SH-SY5Y (cell line): ENCODE results near the gene SUGCT.

Source experiments
- GATA2 ChIP-seq: IDR thresholded peaks from 2 replicates; pipeline ENCODE4 v1.6.1; 2011; ENCODE audit warnings: mild to moderate bottlenecking, low read depth, low read length
- GATA3 ChIP-seq: IDR thresholded peaks from 2 replicates; pipeline ENCODE4 v1.6.1; 2011; ENCODE audit warnings: low read depth, mild to moderate bottlenecking, low read length, moderate library complexity

The SUGCT gene

GRCh38 chr7:40654171-40654570 lies 519.4 kb downstream of the SUGCT start:
- no peak for TF ChIP-seq GATA2
- TF ChIP-seq GATA3 = no peak

GRCh38 chr7:40655426-40655825 lies 520.6 kb downstream of the SUGCT start:
- no peak for TF ChIP-seq GATA2
- no peak for TF ChIP-seq GATA3

- no peak for TF ChIP-seq GATA2
- no peak for TF ChIP-seq GATA3
Observed at GRCh38 chr7:40656349-40656748, 521.5 kb downstream of the SUGCT start.

- no peak for TF ChIP-seq GATA3
- no peak for TF ChIP-seq GATA2
Observed at GRCh38 chr7:40658729-40659128, 523.9 kb downstream of the SUGCT start.

GRCh38 chr7:40659231-40659630 lies 524.4 kb downstream of the SUGCT start:
- no peak for TF ChIP-seq GATA3
- TF ChIP-seq GATA2 = no peak

GRCh38 chr7:40673285-40673684 lies 538.5 kb downstream of the SUGCT start:
- TF ChIP-seq GATA2 (no peak), GATA3 (no peak)

GRCh38 chr7:40674316-40674715 lies 539.5 kb downstream of the SUGCT start:
- TF ChIP-seq GATA2 (no peak), GATA3 (no peak)

- no peak for TF ChIP-seq GATA2
- no peak for TF ChIP-seq GATA3
Observed at GRCh38 chr7:40675741-40676140, 540.9 kb downstream of the SUGCT start.

GRCh38 chr7:40676221-40676620 lies 541.4 kb downstream of the SUGCT start:
- TF ChIP-seq GATA2 (no peak), GATA3 (no peak)

- no peak for TF ChIP-seq GATA3
- TF ChIP-seq GATA2 = no peak
Observed at GRCh38 chr7:40680657-40681056, 545.9 kb downstream of the SUGCT start.

- TF ChIP-seq GATA3 = no peak
- TF ChIP-seq GATA2 = no peak
Observed at GRCh38 chr7:40682696-40683095, 547.9 kb downstream of the SUGCT start.

- TF ChIP-seq GATA3 (no peak), GATA2 (no peak)
Observed at GRCh38 chr7:40694026-40694809, 559.4 kb downstream of the SUGCT start.

- TF ChIP-seq GATA3 = no peak
- TF ChIP-seq GATA2 = no peak
Observed at GRCh38 chr7:40694991-40695390, 560.2 kb downstream of the SUGCT start.

GRCh38 chr7:40697653-40698052 lies 562.8 kb downstream of the SUGCT start:
- no peak for TF ChIP-seq GATA3
- no peak for TF ChIP-seq GATA2

GRCh38 chr7:40698214-40698920 lies 563.6 kb downstream of the SUGCT start:
- TF ChIP-seq GATA3 = no peak
- no peak for TF ChIP-seq GATA2

- TF ChIP-seq GATA2 (no peak), GATA3 (no peak)
Observed at GRCh38 chr7:40698921-40699260, 564.1 kb downstream of the SUGCT start.
